Trophoblast cell (in vitro differentiated cells and primary cell): ENCODE measurements around the gene GAL3ST2.
"Not testable (repeated sequence)": the region's sequence is repeated elsewhere in the genome, so short reads cannot be mapped to it uniquely, and the experiment has no call there.

Experiments used
- DNase-seq, 2 donors: peaks; one replicate each; pipeline ENCODE4 v3.0.0-alpha.2; 2016
- H2AFZ ChIP-seq: 2 replicates; pipeline ENCODE4 v1.6.1; 2013; ENCODE audit warnings: low read length, moderate library complexity, mild to moderate bottlenecking; ENCODE audit not compliant: insufficient read depth, poor library complexity
- H2AK5ac ChIP-seq: 2 replicates; pipeline ENCODE4 v1.6.1; 2013; ENCODE audit warnings: mild to moderate bottlenecking, low read length
- H2BK120ac ChIP-seq: 2 replicates; pipeline ENCODE4 v1.6.1; 2013; ENCODE audit warnings: low read length, mild to moderate bottlenecking, moderate library complexity; ENCODE audit not compliant: insufficient read depth, poor library complexity
- H2BK12ac ChIP-seq: 2 replicates; pipeline ENCODE4 v1.6.1; 2013; ENCODE audit warnings: mild to moderate bottlenecking, low read length, moderate library complexity
- H2BK5ac ChIP-seq: 2 replicates; pipeline ENCODE4 v1.6.1; 2013; ENCODE audit warnings: low read length, low read depth, moderate library complexity, mild to moderate bottlenecking; ENCODE audit not compliant: poor library complexity
- H3K14ac ChIP-seq: 2 replicates; pipeline ENCODE4 v1.6.1; 2013; ENCODE audit warnings: mild to moderate bottlenecking, low read length
- H3K18ac ChIP-seq: 2 replicates; pipeline ENCODE4 v1.6.1; 2013; ENCODE audit warnings: mild to moderate bottlenecking, low read length
- H3K23ac ChIP-seq: 2 replicates; pipeline ENCODE4 v1.6.1; 2013; ENCODE audit warnings: low read length
- H3K27ac ChIP-seq: 2 replicates; pipeline ENCODE4 v1.5.1; 2013; ENCODE audit warnings: low read depth, mild to moderate bottlenecking, inconsistent platforms, low read length, moderate library complexity
- H3K27me3 ChIP-seq: 2 replicates; pipeline ENCODE4 v1.6.1; 2013; ENCODE audit warnings: inconsistent platforms, mild to moderate bottlenecking, low read length, moderate library complexity; ENCODE audit not compliant: insufficient read depth
- H3K36me3 ChIP-seq, 2 experiments: 1 replicate in 1 of 2; 2 replicates in 1 of 2; pipeline ENCODE4 v1.6.1; 2013; ENCODE audit warnings: low read length in 2 of 2, mild to moderate bottlenecking in 2 of 2, moderate library complexity in 1 of 2; ENCODE audit not compliant: insufficient read depth in 2 of 2, control insufficient read depth in 1 of 2
- H3K4ac ChIP-seq: 2 replicates; pipeline ENCODE4 v1.6.1; 2013; ENCODE audit warnings: low read depth, mild to moderate bottlenecking, low read length, moderate library complexity
- H3K4me1 ChIP-seq, 2 experiments: 1 replicate in 1 of 2; 2 replicates in 1 of 2; pipeline ENCODE4 v1.6.1; 2013; ENCODE audit warnings: low read length in 2 of 2, mild to moderate bottlenecking in 2 of 2, moderate library complexity in 1 of 2; ENCODE audit not compliant: insufficient read depth in 2 of 2, control insufficient read depth in 1 of 2
- H3K4me2 ChIP-seq: 2 replicates; pipeline ENCODE4 v1.6.1; 2013; ENCODE audit warnings: inconsistent platforms, mild to moderate bottlenecking, low read length, moderate library complexity
- H3K4me3 ChIP-seq: 2 replicates; pipeline ENCODE4 v1.5.1; 2013; ENCODE audit warnings: mild to moderate bottlenecking, low read depth, low read length, inconsistent platforms
- H3K79me1 ChIP-seq: one replicate; pipeline ENCODE4 v1.6.1; 2013; ENCODE audit warnings: low read length
- H3K79me2 ChIP-seq: 2 replicates; pipeline ENCODE4 v1.6.1; 2013; ENCODE audit warnings: low read length, mild to moderate bottlenecking; ENCODE audit not compliant: control insufficient read depth, insufficient read depth, poor library complexity
- H3K9ac ChIP-seq: 2 replicates; pipeline ENCODE4 v1.6.1; 2013; ENCODE audit warnings: mild to moderate bottlenecking, low read length
- H3K9me3 ChIP-seq: 2 replicates; pipeline ENCODE4 v1.6.1; 2013; ENCODE audit warnings: low read depth, mild to moderate bottlenecking, control low read depth, inconsistent platforms, low read length; ENCODE audit not compliant: insufficient read depth
- H4K12ac ChIP-seq: 2 replicates; pipeline ENCODE4 v1.6.1; 2013; ENCODE audit warnings: low read depth, mild to moderate bottlenecking, low read length, moderate library complexity
- H4K8ac ChIP-seq: 2 replicates; pipeline ENCODE4 v1.6.1; 2013; ENCODE audit warnings: low read depth, mild to moderate bottlenecking, low read length, moderate library complexity
- H4K91ac ChIP-seq: one replicate; pipeline ENCODE4 v1.6.1; 2013; ENCODE audit warnings: low read depth, mild to moderate bottlenecking, low read length, moderate library complexity
- WGBS: extraction: QIAGEN DNeasy Blood & Tissue Kit; methylation state at CpG from one replicate; pipeline ENCODE4 v1.1.7; 2013; ENCODE audit warnings: missing lambda C conversion rate; ENCODE audit not compliant: insufficient read length, insufficient coverage; ENCODE audit errors: extremely low coverage; 5-methylcytosine and 5-hydroxymethylcytosine counted together

GAL3ST2 gene

DNA sequence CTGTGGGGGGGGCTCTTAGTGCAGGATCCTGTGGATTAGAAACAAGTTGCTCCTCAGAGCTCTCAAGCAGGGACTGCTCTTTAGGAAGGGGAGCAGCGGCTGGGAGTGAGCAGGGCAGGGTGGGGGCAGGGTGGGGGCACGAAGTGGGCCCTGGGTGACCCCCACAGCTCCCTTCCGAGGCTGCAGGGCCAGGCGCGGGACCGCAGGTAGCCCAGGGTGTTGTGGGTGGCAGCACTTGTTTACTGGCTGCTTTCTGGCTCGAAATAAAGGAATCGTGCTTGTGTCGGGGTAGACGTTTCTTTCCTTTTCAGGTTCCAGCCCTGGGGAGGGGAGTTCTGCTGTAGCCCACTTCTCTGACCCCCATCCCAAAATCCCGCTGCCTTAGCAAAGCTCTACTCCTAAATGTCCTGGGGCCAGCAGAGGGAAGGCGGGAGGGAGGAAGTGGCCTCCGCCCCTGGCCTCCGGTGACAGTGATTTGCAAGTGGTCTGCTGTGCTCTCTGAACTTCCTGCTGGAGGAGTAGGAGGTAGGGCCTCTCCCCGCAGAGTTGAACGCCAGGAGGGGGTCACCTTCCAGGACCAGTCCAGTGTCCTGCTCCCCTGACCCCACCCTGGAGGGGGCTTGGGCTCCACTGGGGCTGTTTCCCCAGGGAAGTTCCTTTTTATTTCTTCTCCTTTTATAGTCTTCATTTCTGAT lies 40.7 kb downstream of the GAL3ST2 start:
- no CpG with 5 or more reads among the region's 16 CpGs for WGBS
- no peak overlapping the region for H2AK5ac ChIP-seq
- H3K79me1 ChIP-seq, result no peaks in the 10 kb centered on the region
- H2BK120ac ChIP-seq, result no peak overlapping the region
- no peak overlapping the region for H2AFZ ChIP-seq
- no peak overlapping the region for H2BK12ac ChIP-seq
- H2BK5ac ChIP-seq, result no peak overlapping the region
- H4K8ac ChIP-seq, result no peak overlapping the region
- H3K14ac ChIP-seq, result no peak overlapping the region
- H3K9ac ChIP-seq, result no peak overlapping the region
- H4K12ac ChIP-seq, result no peak overlapping the region
- H3K4me1 ChIP-seq, result no peaks in the 10 kb centered on the region
- H3K4me3 ChIP-seq, result no peak overlapping the region
- no peak overlapping the region for H3K18ac ChIP-seq
- H3K79me2 ChIP-seq, result no peaks in the 10 kb centered on the region
- no peak overlapping the region for H3K27ac ChIP-seq
- H4K91ac ChIP-seq, result no peak overlapping the region
- no peaks in the 10 kb centered on the region for H3K27me3 ChIP-seq
- no peak overlapping the region for H3K23ac ChIP-seq
- peaks cover 8% of the 10 kb centered on the region for H3K9me3 ChIP-seq
- no peaks in the 10 kb centered on the region for H3K36me3 ChIP-seq
- no peak for DNase-seq
- no peak overlapping the region for H3K4ac ChIP-seq
- no peak overlapping the region for H3K4me2 ChIP-seq

DNA sequence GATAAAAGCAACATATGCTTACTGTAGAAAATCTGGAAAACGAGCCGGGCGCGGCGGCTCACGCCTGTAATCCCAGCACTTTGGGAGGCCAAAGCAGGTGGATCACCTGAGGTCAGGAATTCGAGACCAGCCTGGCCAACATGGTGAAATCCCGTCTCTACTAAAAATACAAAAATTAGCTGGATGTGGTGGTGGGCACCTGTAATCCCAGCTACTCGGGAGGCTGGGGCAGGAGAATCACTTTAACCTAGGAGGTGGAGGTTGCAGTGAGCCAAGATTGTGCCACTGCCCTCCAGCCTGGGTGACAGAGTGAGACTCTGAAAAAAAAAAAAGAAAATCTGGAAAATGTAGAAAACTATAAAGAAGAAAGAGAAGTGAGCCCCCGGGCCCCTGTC lies 41.2 kb downstream of the GAL3ST2 start:
- not testable (repeated sequence) for H2BK120ac ChIP-seq, H3K14ac ChIP-seq, H3K36me3 ChIP-seq, H3K9ac ChIP-seq, H2AK5ac ChIP-seq, H2AFZ ChIP-seq, H3K4ac ChIP-seq, H3K79me1 ChIP-seq, DNase-seq, H4K8ac ChIP-seq, H2BK5ac ChIP-seq, H3K23ac ChIP-seq, H3K18ac ChIP-seq, H3K27ac ChIP-seq, H3K79me2 ChIP-seq, H3K9me3 ChIP-seq, H3K4me2 ChIP-seq, H4K12ac ChIP-seq, H3K4me3 ChIP-seq, H4K91ac ChIP-seq, H3K27me3 ChIP-seq, H2BK12ac ChIP-seq, H3K4me1 ChIP-seq
- WGBS, result no CpG with 5 or more reads among the region's 10 CpGs

DNA sequence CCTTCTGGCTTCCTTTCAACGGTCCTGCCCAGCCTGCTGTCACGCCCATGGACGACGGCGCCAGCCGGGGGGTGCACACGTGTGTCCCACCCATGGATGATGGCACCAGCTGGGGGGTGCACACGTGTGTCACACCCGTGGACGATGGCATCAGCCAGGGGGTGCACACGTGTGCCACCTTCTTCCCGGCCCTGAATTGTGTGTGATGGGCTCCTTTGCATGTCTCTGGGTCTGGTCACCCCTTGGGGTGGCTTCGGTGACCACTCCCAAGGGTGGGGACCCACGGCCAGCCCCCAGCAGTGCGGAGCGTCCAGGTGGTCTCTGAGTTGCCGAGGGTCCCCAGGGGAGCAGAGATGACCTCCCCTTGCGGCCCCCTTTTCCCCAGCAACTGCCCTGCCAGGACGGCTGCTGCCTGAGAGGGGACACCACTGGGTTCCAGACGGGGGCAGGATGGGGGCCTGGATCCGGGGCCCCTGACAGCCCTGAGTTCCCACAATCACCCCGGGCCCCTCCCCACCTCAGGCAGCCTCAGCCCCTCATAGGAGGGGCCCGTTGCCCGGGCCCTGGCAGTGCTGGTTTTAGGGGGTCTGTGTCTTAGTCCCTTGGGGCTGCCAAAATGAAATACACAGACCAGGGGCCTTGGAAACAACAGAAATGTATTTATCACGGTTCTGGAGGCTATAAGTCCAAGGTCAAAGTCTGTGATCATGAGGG lies 41.8 kb downstream of the GAL3ST2 start:
- Histone ChIP-seq H3K18ac (no peak overlapping the region), H4K91ac (no peak overlapping the region), H3K79me2 (no peaks in the 10 kb centered on the region), H4K12ac (no peak overlapping the region), H3K36me3 (no peaks in the 10 kb centered on the region), H2AFZ (no peak overlapping the region), H3K23ac (no peak overlapping the region), H3K9me3 (peaks cover 8% of the 10 kb centered on the region), H3K4ac (no peak overlapping the region), H3K79me1 (no peaks in the 10 kb centered on the region), H4K8ac (no peak overlapping the region), H3K27me3 (no peaks in the 10 kb centered on the region), H3K4me3 (no peak overlapping the region), H2AK5ac (no peak overlapping the region), H2BK12ac (no peak overlapping the region), H3K9ac (no peak overlapping the region), H3K4me2 (no peak overlapping the region), H3K14ac (no peak overlapping the region), H2BK120ac (no peak overlapping the region), H3K4me1 (no peaks in the 10 kb centered on the region), H2BK5ac (no peak overlapping the region), H3K27ac (no peak overlapping the region)
- no peak for DNase-seq
- no CpG with 5 or more reads among the region's 25 CpGs for WGBS

- Histone ChIP-seq H2BK12ac (no peak overlapping the region), H3K14ac (no peak overlapping the region), H3K36me3 (no peaks in the 10 kb centered on the region), H2AFZ (no peak overlapping the region), H3K18ac (no peak overlapping the region), H3K27me3 (no peaks in the 10 kb centered on the region), H3K79me2 (no peaks in the 10 kb centered on the region), H3K79me1 (no peaks in the 10 kb centered on the region), H4K8ac (no peak overlapping the region), H4K12ac (no peak overlapping the region), H3K4ac (no peak overlapping the region), H3K4me2 (no peak overlapping the region), H3K23ac (no peak overlapping the region), H2AK5ac (no peak overlapping the region), H3K27ac (no peak overlapping the region), H3K9me3 (peaks cover 11% of the 10 kb centered on the region), H3K4me3 (peak overlapping the region; percentile 46), H4K91ac (no peak overlapping the region), H2BK120ac (no peak overlapping the region), H2BK5ac (no peak overlapping the region), H3K4me1 (no peaks in the 10 kb centered on the region), H3K9ac (no peak overlapping the region)
- no CpG with 5 or more reads among the region's 10 CpGs for WGBS
- DNase-seq, result no peak
These were observed 42.3 kb downstream of the GAL3ST2 start for GRCh38 chr2:241818943-241819270.
